Measurements from ENCODE around the gene SUPT6H. TPM values are rescaled to one million over a fixed set of nuclear protein-coding genes. Genes with fewer than 3 reads are reported as not detected.
A peak's percentile ranks its signal among the peaks of the same experiment; 100 is the strongest.
"Not testable (repeated sequence)": the region's sequence is repeated elsewhere in the genome, so short reads cannot be mapped to it uniquely, and the experiment has no call there.

The SUPT6H gene
- total RNA-seq, 2 experiments from 2014 or later = 69.4 to 72.8 TPM

DNA sequence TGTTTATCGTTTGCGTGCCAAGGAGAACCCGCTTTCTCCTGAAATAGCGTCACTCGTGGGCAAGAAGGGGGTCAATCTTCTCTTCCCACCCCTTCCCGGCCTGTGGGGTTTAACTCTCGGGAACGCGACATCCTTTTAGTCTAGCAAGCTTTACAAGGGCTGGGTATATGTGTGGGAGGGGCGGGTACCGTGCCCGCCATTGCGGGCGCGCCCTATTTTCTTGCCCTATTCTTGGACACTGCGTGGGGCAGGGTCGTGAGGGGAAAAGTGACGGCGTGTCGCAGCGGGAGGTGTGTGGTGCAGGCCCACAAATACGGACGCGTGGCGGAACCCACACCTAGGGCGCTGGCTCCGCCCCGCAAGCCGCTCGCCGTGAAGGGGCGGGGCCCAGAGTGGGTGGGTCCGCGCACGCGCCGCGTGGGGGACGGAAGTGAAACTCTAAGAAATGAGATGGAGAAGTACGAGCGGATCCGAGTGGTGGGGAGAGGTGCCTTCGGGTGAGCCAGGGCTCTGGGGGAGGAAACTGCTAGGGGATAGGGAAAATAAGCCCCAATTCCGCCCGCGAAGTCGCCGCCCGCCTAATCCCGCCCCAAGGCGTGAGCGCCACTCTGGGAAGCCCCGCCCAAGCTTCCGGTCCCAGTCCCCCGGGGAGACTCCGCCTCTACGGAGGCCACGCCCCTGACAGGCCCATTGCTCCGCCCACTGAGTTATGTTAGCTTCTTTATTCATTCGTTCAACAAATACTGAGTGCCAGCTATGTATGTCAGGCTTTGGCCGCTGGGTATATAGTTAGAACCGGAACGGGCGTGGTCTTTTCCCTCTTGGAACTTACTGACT lies 66.6 kb downstream of the SUPT6H start, which contains the start of gene NEK8:
TSS of gene NEK8 (plus strand) at position 425 of the 837 bp plus-strand sequence. CDS start at position 451, 26 bp downstream.
- peak within 1 kb of the TSS; percentile 99 for H3K27ac Mint-ChIP-seq
- peaks cover 23% of the 10 kb centered on the region for H3K36me3 Mint-ChIP-seq (ENCODE audit: low read depth)
- DNase-seq (peak; percentile 98), ATAC-seq (peak; percentile 48)
- H3K4me3 Mint-ChIP-seq = peak within 1 kb of the TSS; percentile 94
- no peaks in the 10 kb centered on the region for H3K9me3 Mint-ChIP-seq (ENCODE audit: insufficient read depth)
- peaks cover 51% of the 10 kb centered on the region for H3K4me1 Mint-ChIP-seq (ENCODE audit: low read depth)
- ChIA-PET POLR2A (interaction anchor here (0.6 to 7.3 kb wide), 15 partner anchors 9 to 387 kb away, joined by 3 to 212 read pairs (median 8); partner anchors contain the start of genes BLTP2, DHRS13, FAM222B and FLOT2), CTCF (interaction anchor here (0.7 to 8.3 kb wide), 28 partner anchors 9 to 388 kb away, joined by 3 to 736 read pairs (median 16); partner anchors contain the start of genes BLTP2, DHRS13, FAM222B and FLOT2)
- H3K27me3 Mint-ChIP-seq (ENCODE audit: low read depth) = no peaks in the 10 kb centered on the region

GRCh38 chr17:28729950-28730330 lies 67.9 kb downstream of the SUPT6H start:
- H3K36me3 Mint-ChIP-seq (ENCODE audit: low read depth) = peaks cover 10% of the 10 kb centered on the region
- no peaks in the 10 kb centered on the region for H3K9me3 Mint-ChIP-seq (ENCODE audit: insufficient read depth)
- no peaks in the 10 kb centered on the region for H3K27me3 Mint-ChIP-seq (ENCODE audit: low read depth)
- ATAC-seq (no peak), DNase-seq (no peak)
- H3K4me1 Mint-ChIP-seq (ENCODE audit: low read depth) = peaks cover 49% of the 10 kb centered on the region
- POLR2A ChIA-PET = interaction anchor here (1.4 to 7.3 kb wide), 2 partner anchors 17 to 219 kb away, joined by 4 to 212 read pairs; partner anchors contain the start of gene TRAF4
- CTCF ChIA-PET = interaction anchor here (1.5 to 8.3 kb wide), 2 partner anchors 17 to 34 kb away, joined by 9 to 736 read pairs; partner anchors contain the start of gene TRAF4
- peak overlapping the region; percentile 70 for H3K27ac Mint-ChIP-seq
- H3K4me3 Mint-ChIP-seq = no peak overlapping the region

- Mint-ChIP-seq H3K27ac (no peak overlapping the region), H3K27me3 (ENCODE audit: low read depth) (no peaks in the 10 kb centered on the region), H3K36me3 (ENCODE audit: low read depth) (peaks cover 8% of the 10 kb centered on the region), H3K4me3 (no peak overlapping the region), H3K9me3 (ENCODE audit: insufficient read depth) (no peaks in the 10 kb centered on the region), H3K4me1 (ENCODE audit: low read depth) (peaks cover 55% of the 10 kb centered on the region)
- CTCF ChIA-PET = interaction anchor here (1.2 to 1.5 kb wide), 2 partner anchors 18 to 30 kb away, joined by 3 to 6 read pairs; no protein-coding TSS in a partner anchor
- POLR2A ChIA-PET = interaction anchor here (0.6 kb wide), 1 partner anchor 23 kb away, joined by 3 read pairs; no protein-coding TSS in a partner anchor
- DNase-seq = no peak
- no peak for ATAC-seq
These were observed 71.3 kb downstream of the SUPT6H start for GRCh38 chr17:28733346-28733745.

DNA sequence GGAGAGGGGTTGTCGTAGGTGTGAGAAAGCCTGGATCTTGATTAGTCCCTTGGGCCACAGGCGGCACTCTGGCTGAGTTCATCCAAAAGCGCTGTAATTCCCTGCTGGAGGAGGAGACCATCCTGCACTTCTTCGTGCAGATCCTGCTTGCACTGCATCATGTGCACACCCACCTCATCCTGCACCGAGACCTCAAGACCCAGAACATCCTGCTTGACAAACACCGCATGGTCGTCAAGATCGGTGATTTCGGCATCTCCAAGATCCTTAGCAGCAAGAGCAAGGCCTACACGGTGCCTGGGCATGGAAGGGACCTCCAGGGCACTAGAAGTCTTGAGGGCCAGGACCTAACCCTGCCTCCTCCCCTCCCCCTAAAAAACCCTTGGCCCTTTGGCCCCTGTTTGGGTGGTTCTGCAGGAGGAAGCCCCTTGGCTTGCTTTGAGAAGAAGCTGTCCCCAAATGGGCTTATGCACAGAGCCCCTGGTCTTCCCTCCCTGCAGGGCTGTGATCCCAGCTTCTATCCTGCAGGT lies 72.8 kb downstream of the SUPT6H start:
- ChIA-PET POLR2A (interaction anchor here (1.1 to 1.5 kb wide), 2 partner anchors 10 to 15 kb away, joined by 3 to 5 read pairs; partner anchors contain the start of gene RPL23A), CTCF (interaction anchor here (1.5 to 1.7 kb wide), 2 partner anchors 8 to 15 kb away, joined by 7 to 15 read pairs; partner anchors contain the start of gene TLCD1)
- ATAC-seq = no peak
- peaks cover 59% of the 10 kb centered on the region for H3K4me1 Mint-ChIP-seq (ENCODE audit: low read depth)
- peaks cover 2% of the 10 kb centered on the region for H3K9me3 Mint-ChIP-seq (ENCODE audit: insufficient read depth)
- H3K27me3 Mint-ChIP-seq (ENCODE audit: low read depth) = no peaks in the 10 kb centered on the region
- no peak overlapping the region for H3K4me3 Mint-ChIP-seq
- no peak for DNase-seq
- H3K36me3 Mint-ChIP-seq (ENCODE audit: low read depth) = peaks cover 15% of the 10 kb centered on the region
- peak overlapping the region; percentile 11 for H3K27ac Mint-ChIP-seq

DNA sequence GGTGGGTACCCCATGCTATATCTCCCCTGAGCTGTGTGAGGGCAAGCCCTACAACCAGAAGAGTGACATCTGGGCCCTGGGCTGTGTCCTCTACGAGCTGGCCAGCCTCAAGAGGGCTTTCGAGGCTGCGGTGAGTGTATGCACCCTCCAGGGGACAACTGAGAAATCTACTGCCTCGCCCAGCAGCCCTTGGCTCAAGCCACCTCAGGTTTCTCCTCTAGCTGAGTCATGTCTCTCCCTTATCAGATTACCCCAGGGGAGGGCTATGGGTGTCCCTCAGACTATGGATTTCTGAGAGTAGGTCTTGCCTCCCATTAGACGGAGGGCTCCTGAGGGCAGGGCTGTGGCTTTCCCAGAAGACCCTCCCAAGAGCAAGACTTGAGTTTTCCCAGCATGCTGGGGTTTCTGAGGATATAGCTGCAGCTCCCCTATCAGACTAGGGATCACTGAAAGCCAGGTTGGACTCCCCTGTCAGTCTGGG lies 73.3 kb downstream of the SUPT6H start:
- Mint-ChIP-seq H3K4me3 (no peak overlapping the region), H3K4me1 (ENCODE audit: low read depth) (peaks cover 57% of the 10 kb centered on the region), H3K27me3 (ENCODE audit: low read depth) (no peaks in the 10 kb centered on the region), H3K36me3 (ENCODE audit: low read depth) (peaks cover 18% of the 10 kb centered on the region), H3K9me3 (ENCODE audit: insufficient read depth) (peaks cover 3% of the 10 kb centered on the region), H3K27ac (no peak overlapping the region)
- ATAC-seq (no peak), DNase-seq (no peak)
- ChIA-PET POLR2A (interaction anchor here (1.1 to 1.5 kb wide), 2 partner anchors 11 to 15 kb away, joined by 3 to 5 read pairs; partner anchors contain the start of gene RPL23A), CTCF (interaction anchor here (1.5 to 1.7 kb wide), 2 partner anchors 8 to 14 kb away, joined by 7 to 15 read pairs; partner anchors contain the start of gene TLCD1)

DNA sequence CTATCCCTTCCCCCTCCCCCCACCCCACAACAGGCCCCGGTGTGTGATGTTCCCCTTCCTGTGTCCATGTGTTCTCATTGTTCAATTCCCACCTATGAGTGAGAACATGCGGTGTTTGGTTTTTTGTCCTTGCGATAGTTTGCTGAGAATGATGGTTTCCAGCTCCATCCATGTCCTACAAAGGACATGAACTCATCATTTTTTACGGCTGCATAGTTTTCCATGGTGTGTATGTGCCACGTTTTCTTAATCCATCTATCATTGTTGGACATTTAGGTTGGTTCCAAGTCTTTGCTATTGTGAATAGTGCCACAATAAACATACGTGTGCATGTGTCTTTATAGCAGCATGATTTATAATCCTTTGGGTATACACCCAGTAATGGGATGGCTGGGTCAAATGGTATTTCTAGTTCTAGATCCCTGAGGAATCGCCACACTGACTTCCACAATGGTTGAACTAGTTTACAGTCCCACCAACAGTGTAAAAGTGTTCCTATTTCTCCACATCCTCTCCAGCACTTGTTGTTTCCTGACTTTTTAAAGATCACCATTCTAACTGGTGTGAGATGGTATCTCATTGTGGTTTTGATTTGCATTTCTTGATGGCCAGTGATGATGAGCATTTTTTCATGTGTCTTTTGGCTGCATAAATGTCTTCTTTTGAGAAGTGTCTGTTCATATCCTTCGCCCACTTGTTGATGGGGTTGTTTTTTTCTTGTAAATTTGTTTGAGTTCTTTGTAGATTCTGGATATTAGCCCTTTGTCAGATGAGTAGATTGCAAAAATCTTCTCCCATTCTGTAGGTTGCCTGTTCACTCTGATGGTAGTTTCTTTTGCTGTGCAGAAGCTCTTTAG lies 74.1 kb downstream of the SUPT6H start:
- not testable (repeated sequence) for ATAC-seq; DNase-seq; H3K4me3 Mint-ChIP-seq; H3K27me3 Mint-ChIP-seq (ENCODE audit: low read depth); H3K27ac Mint-ChIP-seq; H3K9me3 Mint-ChIP-seq (ENCODE audit: insufficient read depth)
- Mint-ChIP-seq H3K4me1 (ENCODE audit: low read depth) (peaks cover 60% of the 10 kb centered on the region), H3K36me3 (ENCODE audit: low read depth) (peaks cover 25% of the 10 kb centered on the region)
- ChIA-PET POLR2A (interaction anchor here (1.1 to 1.5 kb wide), 2 partner anchors 11 to 16 kb away, joined by 3 to 5 read pairs; partner anchors contain the start of gene RPL23A), CTCF (interaction anchor here (1.5 to 1.7 kb wide), 2 partner anchors 9 to 13 kb away, joined by 7 to 15 read pairs; partner anchors contain the start of gene TLCD1)

GRCh38 chr17:28737316-28737715 lies 75.3 kb downstream of the SUPT6H start:
- no peak overlapping the region for H3K27ac Mint-ChIP-seq
- peaks cover 68% of the 10 kb centered on the region for H3K4me1 Mint-ChIP-seq (ENCODE audit: low read depth)
- peaks cover 26% of the 10 kb centered on the region for H3K36me3 Mint-ChIP-seq (ENCODE audit: low read depth)
- H3K4me3 Mint-ChIP-seq = no peak overlapping the region
- no peaks in the 10 kb centered on the region for H3K27me3 Mint-ChIP-seq (ENCODE audit: low read depth)
- DNase-seq = no peak
- no peak for ATAC-seq
- H3K9me3 Mint-ChIP-seq (ENCODE audit: insufficient read depth) = peaks cover 3% of the 10 kb centered on the region
- CTCF ChIA-PET = no interaction called here
- POLR2A ChIA-PET = no interaction called here

DNA sequence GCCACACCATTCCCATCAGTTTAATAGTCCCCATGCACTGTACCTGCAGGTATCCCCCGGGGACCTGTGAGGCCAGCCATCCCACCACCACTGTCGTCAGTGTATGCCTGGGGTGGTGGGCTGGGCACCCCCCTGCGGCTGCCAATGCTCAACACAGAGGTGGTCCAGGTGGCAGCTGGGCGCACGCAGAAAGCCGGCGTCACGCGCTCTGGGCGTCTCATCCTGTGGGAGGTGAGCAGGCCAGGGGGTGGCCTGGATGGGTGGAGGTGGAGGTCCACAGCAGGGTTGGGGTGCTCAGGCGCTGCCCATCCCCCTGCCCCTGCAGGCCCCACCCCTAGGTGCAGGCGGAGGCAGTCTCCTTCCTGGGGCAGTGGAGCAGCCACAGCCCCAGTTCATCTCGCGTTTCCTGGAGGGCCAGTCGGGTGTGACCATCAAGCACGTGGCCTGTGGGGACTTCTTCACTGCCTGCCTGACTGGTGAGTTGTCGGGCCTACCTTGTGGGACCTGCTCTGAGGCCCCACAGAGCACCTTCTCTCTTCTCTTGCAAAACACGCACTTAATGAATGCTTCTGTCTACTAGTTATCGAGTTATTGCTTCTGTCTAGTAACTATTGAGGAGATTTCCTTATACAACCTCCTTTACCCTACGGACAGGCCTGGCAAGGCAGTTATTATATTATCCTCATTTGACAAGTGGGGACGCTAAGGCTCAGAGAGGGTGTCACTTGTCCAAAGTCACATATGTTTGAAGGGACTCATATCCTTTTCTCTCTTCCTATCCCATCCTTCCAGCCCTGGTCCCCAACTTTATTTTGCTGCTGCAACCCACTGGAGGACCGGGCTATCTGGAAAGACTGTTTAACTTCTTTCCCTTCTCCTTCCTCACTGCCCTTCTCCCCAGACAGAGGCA lies 76.0 kb downstream of the SUPT6H start:
- CTCF ChIA-PET = interaction anchor here (1.0 to 17.5 kb wide), 4 partner anchors 10 to 26 kb away, joined by 3 to 736 read pairs (median 6); partner anchors contain the start of genes NEK8 and TLCD1
- Mint-ChIP-seq H3K4me3 (no peak overlapping the region), H3K27ac (peak overlapping the region; percentile 69), H3K27me3 (ENCODE audit: low read depth) (no peaks in the 10 kb centered on the region), H3K4me1 (ENCODE audit: low read depth) (peaks cover 68% of the 10 kb centered on the region), H3K36me3 (ENCODE audit: low read depth) (peaks cover 26% of the 10 kb centered on the region), H3K9me3 (ENCODE audit: insufficient read depth) (peaks cover 3% of the 10 kb centered on the region)
- POLR2A ChIA-PET = interaction anchor here (2.2 kb wide), 1 partner anchor 10 kb away, joined by 7 read pairs; the partner anchor contains the start of gene NEK8
- no peak for ATAC-seq
- DNase-seq = no peak

DNA sequence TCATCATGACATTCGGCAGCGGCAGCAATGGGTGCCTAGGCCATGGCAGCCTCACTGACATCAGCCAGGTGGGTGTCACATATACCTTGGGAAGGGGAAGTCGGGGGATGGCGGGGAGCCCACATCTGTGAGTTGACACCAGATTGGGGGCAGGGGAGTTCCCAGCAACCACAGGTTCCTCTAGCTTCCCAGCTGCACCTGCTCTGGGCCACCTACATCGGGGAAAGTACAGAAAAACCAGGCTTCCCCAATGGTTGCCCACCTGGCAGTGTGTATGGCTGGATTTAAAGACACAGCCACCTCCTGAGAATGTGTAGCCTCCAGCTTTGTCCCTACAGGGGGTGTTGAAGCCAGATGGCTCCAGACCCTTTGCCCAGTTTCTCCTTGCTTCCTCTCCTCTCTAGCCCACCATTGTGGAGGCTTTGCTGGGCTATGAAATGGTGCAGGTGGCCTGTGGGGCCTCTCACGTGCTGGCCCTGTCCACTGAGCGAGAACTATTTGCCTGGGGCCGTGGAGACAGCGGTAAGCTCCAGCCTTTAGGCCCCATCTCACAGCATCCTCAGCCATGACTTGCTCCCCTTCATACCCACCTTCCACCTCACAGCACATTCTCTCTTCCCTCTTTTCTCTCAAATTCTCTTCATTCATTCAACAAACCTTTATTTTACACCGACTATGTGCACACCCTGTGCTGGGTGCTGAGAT lies 76.8 kb downstream of the SUPT6H start:
- ATAC-seq = peak; percentile 26
- Mint-ChIP-seq H3K27me3 (ENCODE audit: low read depth) (no peaks in the 10 kb centered on the region), H3K9me3 (ENCODE audit: insufficient read depth) (peaks cover 3% of the 10 kb centered on the region), H3K36me3 (ENCODE audit: low read depth) (peaks cover 26% of the 10 kb centered on the region), H3K27ac (peak overlapping the region; percentile 69), H3K4me3 (no peak overlapping the region), H3K4me1 (ENCODE audit: low read depth) (peaks cover 65% of the 10 kb centered on the region)
- DNase-seq = peak; percentile 48
- POLR2A ChIA-PET = interaction anchor here (1.2 to 2.2 kb wide), 2 partner anchors 11 to 19 kb away, joined by 3 to 7 read pairs; partner anchors contain the start of genes NEK8 and RPL23A
- CTCF ChIA-PET = interaction anchor here (1.0 to 17.5 kb wide), 4 partner anchors 11 to 25 kb away, joined by 3 to 736 read pairs (median 6); partner anchors contain the start of genes NEK8 and TLCD1

All from activated CD8-positive, alpha-beta T cell treated with anti-CD3 and anti-CD28 coated beads, Interleukin-2, amount 10 ng/mL, durations not matched to agents 7 days and 5 days (primary cell).